OCI-LY1 (cell line): ENCODE results near the gene SMAP1.

Source experiments
- EZH2 ChIP-seq: fragments of 200-600 bp; sonication (generic), shearing (Covaris generic); IDR thresholded peaks from 2 replicates; pipeline ENCODE4 v1.8.0; 2017; ENCODE audit warnings: borderline replicate concordance, mixed run types, mild to moderate bottlenecking, antibody characterized with exemption, low read length, moderate library complexity, mixed read lengths
- TF ChIP-seq, protein P1 (sequence below): fragments of 200-600 bp; sonication (generic), shearing (Covaris generic); IDR thresholded peaks from 2 replicates; pipeline ENCODE4 v1.5.1; 2017; ENCODE audit warnings: mild to moderate bottlenecking, antibody characterized with exemption, low read length, moderate library complexity, mixed read lengths

DNA sequence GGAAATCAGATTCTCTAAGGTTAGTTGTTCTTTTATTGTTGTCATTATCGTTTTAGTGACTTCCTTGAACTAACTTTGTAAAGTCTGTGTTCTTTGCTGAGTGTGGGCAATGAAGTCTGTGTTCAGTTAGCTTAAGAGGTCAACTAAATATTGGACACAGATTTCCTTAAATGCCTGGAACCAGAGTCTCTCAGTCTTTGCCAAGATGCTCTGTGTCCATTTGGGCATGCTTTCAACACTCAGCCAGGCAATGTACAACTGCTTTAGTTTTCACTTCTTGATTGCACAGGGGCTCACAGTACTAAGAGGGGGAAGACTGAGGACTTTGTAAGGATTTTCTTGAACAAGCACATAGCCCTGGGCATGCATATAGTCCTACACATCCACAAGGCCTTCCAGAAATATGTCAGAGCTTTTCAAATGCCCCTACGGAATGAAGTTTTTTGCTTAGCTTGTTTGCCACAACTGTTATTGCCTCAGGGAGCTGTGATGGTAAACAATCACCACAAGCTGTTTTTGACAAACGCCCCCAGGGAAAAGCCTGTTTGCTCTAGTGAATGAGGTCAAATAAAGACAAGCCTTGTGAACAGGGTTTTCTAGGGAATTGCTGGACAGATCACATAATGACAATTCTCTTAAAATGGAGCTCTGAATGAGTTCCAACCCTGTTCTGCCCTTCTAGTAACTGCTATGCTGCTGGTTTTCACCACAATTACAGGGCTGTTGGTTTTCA, 206.7 kb downstream of the SMAP1 start:
- TF ChIP-seq, protein P1, sequence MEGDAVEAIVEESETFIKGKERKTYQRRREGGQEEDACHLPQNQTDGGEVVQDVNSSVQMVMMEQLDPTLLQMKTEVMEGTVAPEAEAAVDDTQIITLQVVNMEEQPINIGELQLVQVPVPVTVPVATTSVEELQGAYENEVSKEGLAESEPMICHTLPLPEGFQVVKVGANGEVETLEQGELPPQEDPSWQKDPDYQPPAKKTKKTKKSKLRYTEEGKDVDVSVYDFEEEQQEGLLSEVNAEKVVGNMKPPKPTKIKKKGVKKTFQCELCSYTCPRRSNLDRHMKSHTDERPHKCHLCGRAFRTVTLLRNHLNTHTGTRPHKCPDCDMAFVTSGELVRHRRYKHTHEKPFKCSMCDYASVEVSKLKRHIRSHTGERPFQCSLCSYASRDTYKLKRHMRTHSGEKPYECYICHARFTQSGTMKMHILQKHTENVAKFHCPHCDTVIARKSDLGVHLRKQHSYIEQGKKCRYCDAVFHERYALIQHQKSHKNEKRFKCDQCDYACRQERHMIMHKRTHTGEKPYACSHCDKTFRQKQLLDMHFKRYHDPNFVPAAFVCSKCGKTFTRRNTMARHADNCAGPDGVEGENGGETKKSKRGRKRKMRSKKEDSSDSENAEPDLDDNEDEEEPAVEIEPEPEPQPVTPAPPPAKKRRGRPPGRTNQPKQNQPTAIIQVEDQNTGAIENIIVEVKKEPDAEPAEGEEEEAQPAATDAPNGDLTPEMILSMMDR: no peak
- no peak for TF ChIP-seq EZH2
